ENCODE results near the gene SLC7A4. TPM values are rescaled to one million over a fixed set of nuclear protein-coding genes. Genes with fewer than 3 reads are reported as not detected.
"Not testable (repeated sequence)": the region's sequence is repeated elsewhere in the genome, so short reads cannot be mapped to it uniquely, and the experiment has no call there.

SLC7A4 gene
- total and polyA plus RNA-seq, 2 of the 8 experiments (the other 6 are each of a cell fraction or from before 2014, with no cell fraction given) = 0.92 TPM; not detected in 1

GRCh38 chr22:21048965-21049364 lies 16.6 kb upstream of the SLC7A4 start:
- H2BK15ac ChIP-seq (ENCODE audit: low read length) = not testable (repeated sequence)

GRCh38 chr22:21048448-21048847 lies 16.1 kb upstream of the SLC7A4 start:
- not testable (repeated sequence) for H3K4me3 ChIP-seq (ENCODE audit: extremely low read depth in 1 of 4, insufficient read depth in 2 of 4, low read depth in 3 of 4, low read length in 4 of 4); H3K4me2 ChIP-seq (ENCODE audit: insufficient read depth in 1 of 2, low read depth in 2 of 2, low read length in 2 of 2); H3K9ac ChIP-seq (replicated peaks in 1 of 4; ENCODE audit: extremely low read depth in 1 of 4, low read depth in 3 of 4, low read length in 3 of 4); H2BK20ac ChIP-seq (ENCODE audit: low read length); H3K18ac ChIP-seq (ENCODE audit: extremely low read depth, low read length); H4K5ac ChIP-seq (ENCODE audit: insufficient read length, low read depth, low read length); H2BK12ac ChIP-seq (ENCODE audit: low read depth, low read length); H3K27me3 ChIP-seq (replicated peaks in 1 of 4; ENCODE audit: control insufficient read depth in 3 of 4, extremely low read depth in 1 of 4, insufficient read depth in 3 of 4, low read length in 3 of 4); H2BK5ac ChIP-seq (ENCODE audit: low read depth, low read length); H3K23ac ChIP-seq (ENCODE audit: insufficient read length); H3K79me1 ChIP-seq (ENCODE audit: low read depth, low read length); H3K4ac ChIP-seq (replicated peaks; ENCODE audit: insufficient read length, low read depth, low read length); H3K56ac ChIP-seq (replicated peaks; ENCODE audit: insufficient read length, low read depth, low read length); H3K14ac ChIP-seq (ENCODE audit: insufficient read length); H2AFZ ChIP-seq (ENCODE audit: low read length); H2AK5ac ChIP-seq (ENCODE audit: low read depth, low read length); H2BK120ac ChIP-seq (replicated peaks; ENCODE audit: low read depth, low read length); H2BK15ac ChIP-seq (ENCODE audit: low read length); H3K23me2 ChIP-seq (ENCODE audit: low read depth, low read length); H3K27ac ChIP-seq (ENCODE audit: low read depth, low read length); FAIRE-seq; H3K79me2 ChIP-seq (ENCODE audit: control insufficient read depth in 1 of 2, insufficient read depth in 2 of 2, low read length in 2 of 2); H4K8ac ChIP-seq (ENCODE audit: extremely low read depth, insufficient read depth, low read length); H3K36me3 ChIP-seq (ENCODE audit: control insufficient read depth in 2 of 4, insufficient read depth in 4 of 4, low read length in 3 of 4); H4K20me1 ChIP-seq (replicated peaks in 1 of 2; ENCODE audit: control insufficient read depth in 1 of 2, insufficient read depth in 2 of 2, low read length in 2 of 2); H3K9me3 ChIP-seq (ENCODE audit: insufficient read depth in 2 of 2, low read depth in 1 of 2, low read length in 1 of 2); DNase-seq (ENCODE audit: low read depth in 1 of 2, low spot score in 2 of 2); H4K91ac ChIP-seq (replicated peaks; ENCODE audit: insufficient read length, low read length)
- peaks cover 2 to 20% (median 5%) of the 10 kb centered on the region in 4 experiments; a peak in 5 of 7 replicates for H3K4me1 ChIP-seq (replicated peaks in 1 of 4; ENCODE audit: control insufficient read depth in 3 of 4, insufficient read depth in 4 of 4, low read length in 3 of 4)
- 93% methylated on average over 5 of the region's 5 CpGs; no CpG with 5 or more reads in 1 of the 2 experiments for WGBS, 2 experiments (ENCODE audit: extremely low coverage in 1 of 2, insufficient coverage in 1 of 2, insufficient read length in 1 of 2, insufficient replicate concordance in 2 of 2, low coverage in 1 of 2, low lambda C conversion rate in 2 of 2, missing lambda C conversion rate in 1 of 2)
- ChIA-PET CTCF (ENCODE audit: partially characterized antibody) (interaction anchor here (1.6 kb wide), 1 partner anchor 8 kb away, joined by 3 read pairs; no protein-coding TSS in a partner anchor), POLR2A (ENCODE audit: partially characterized antibody) (interaction anchor here (0.5 kb wide), 1 partner anchor 81 kb away, joined by 4 read pairs; no protein-coding TSS in a partner anchor)

More at GRCh38 chr22:21048965-21049364, 16.6 kb upstream of the SLC7A4 start:
- H4K8ac ChIP-seq (ENCODE audit: extremely low read depth, insufficient read depth, low read length); H4K91ac ChIP-seq (replicated peaks; ENCODE audit: insufficient read length, low read length); H3K79me2 ChIP-seq (ENCODE audit: control insufficient read depth in 1 of 2, insufficient read depth in 2 of 2, low read length in 2 of 2); H3K36me3 ChIP-seq (ENCODE audit: control insufficient read depth in 2 of 4, insufficient read depth in 4 of 4, low read length in 3 of 4); H3K23me2 ChIP-seq (ENCODE audit: low read depth, low read length); H3K23ac ChIP-seq (ENCODE audit: insufficient read length); H3K27me3 ChIP-seq (replicated peaks in 1 of 4; ENCODE audit: control insufficient read depth in 3 of 4, extremely low read depth in 1 of 4, insufficient read depth in 3 of 4, low read length in 3 of 4); H3K27ac ChIP-seq (ENCODE audit: low read depth, low read length); H4K20me1 ChIP-seq (replicated peaks in 1 of 2; ENCODE audit: control insufficient read depth in 1 of 2, insufficient read depth in 2 of 2, low read length in 2 of 2); FAIRE-seq; H2AK5ac ChIP-seq (ENCODE audit: low read depth, low read length); H3K56ac ChIP-seq (replicated peaks; ENCODE audit: insufficient read length, low read depth, low read length); H4K5ac ChIP-seq (ENCODE audit: insufficient read length, low read depth, low read length); H2BK120ac ChIP-seq (replicated peaks; ENCODE audit: low read depth, low read length); POLR2A ChIA-PET (ENCODE audit: partially characterized antibody); H3K18ac ChIP-seq (ENCODE audit: extremely low read depth, low read length); H2BK12ac ChIP-seq (ENCODE audit: low read depth, low read length); H2BK5ac ChIP-seq (ENCODE audit: low read depth, low read length); H3K4ac ChIP-seq (replicated peaks; ENCODE audit: insufficient read length, low read depth, low read length); H3K9ac ChIP-seq (replicated peaks in 1 of 4; ENCODE audit: extremely low read depth in 1 of 4, low read depth in 3 of 4, low read length in 3 of 4); H3K4me2 ChIP-seq (ENCODE audit: insufficient read depth in 1 of 2, low read depth in 2 of 2, low read length in 2 of 2); H2AFZ ChIP-seq (ENCODE audit: low read length); CTCF ChIA-PET (ENCODE audit: partially characterized antibody); H3K9me3 ChIP-seq (ENCODE audit: insufficient read depth in 2 of 2, low read depth in 1 of 2, low read length in 1 of 2); H2BK20ac ChIP-seq (ENCODE audit: low read length); DNase-seq (ENCODE audit: low read depth in 1 of 2, low spot score in 2 of 2); H3K14ac ChIP-seq (ENCODE audit: insufficient read length); H3K4me3 ChIP-seq (ENCODE audit: extremely low read depth in 1 of 4, insufficient read depth in 2 of 4, low read depth in 3 of 4, low read length in 4 of 4); H3K79me1 ChIP-seq (ENCODE audit: low read depth, low read length): not testable (repeated sequence)
- WGBS, 2 experiments (ENCODE audit: extremely low coverage in 1 of 2, insufficient coverage in 1 of 2, insufficient read length in 1 of 2, insufficient replicate concordance in 2 of 2, low coverage in 1 of 2, low lambda C conversion rate in 2 of 2, missing lambda C conversion rate in 1 of 2) = 93% methylated on average over 2 of the region's 12 CpGs; no CpG with 5 or more reads in 1 of the 2 experiments
- H3K4me1 ChIP-seq (replicated peaks in 1 of 4; ENCODE audit: control insufficient read depth in 3 of 4, insufficient read depth in 4 of 4, low read length in 3 of 4) = peaks cover 2 to 20% (median 5%) of the 10 kb centered on the region in 4 experiments; a peak in 5 of 7 replicates

Measured in H1 (cell line).